Karpas-422 (cell line): ENCODE data around the gene SMR3A. TPM values are rescaled to one million over a fixed set of nuclear protein-coding genes. Genes with fewer than 3 reads are reported as not detected.

ENCODE experiments used
- DNase-seq: peaks from one replicate; pipeline ENCODE4 v3.0.0-alpha.2; 2015
- H2AFZ ChIP-seq: fragments of 200-600 bp; sonication (generic); 2 replicates; pipeline ENCODE4 v1.6.1; 2014; ENCODE audit warnings: antibody characterized with exemption, low read length, mixed read lengths
- H3K27ac ChIP-seq: fragments of 200-600 bp; sonication (generic); 2 replicates; pipeline ENCODE4 v1.5.1; 2014; ENCODE audit warnings: mild to moderate bottlenecking, low read length, moderate library complexity
- H3K27me3 ChIP-seq: fragments of 200-600 bp; sonication (generic); 2 replicates; pipeline ENCODE4 v1.6.1; 2014; ENCODE audit warnings: low read length, mixed read lengths
- H3K36me3 ChIP-seq: fragments of 200-600 bp; sonication (generic); 2 replicates; pipeline ENCODE4 v1.6.1; 2014; ENCODE audit warnings: low read length, mixed read lengths; ENCODE audit not compliant: insufficient read depth
- H3K4me1 ChIP-seq: fragments of 200-600 bp; sonication (generic); 2 replicates; pipeline ENCODE4 v1.6.1; 2014; ENCODE audit warnings: mild to moderate bottlenecking, low read length, mixed read lengths
- H3K4me2 ChIP-seq: fragments of 200-600 bp; sonication (generic); 2 replicates; pipeline ENCODE4 v1.6.1; 2014; ENCODE audit warnings: low read length, low read depth, mild to moderate bottlenecking; ENCODE audit not compliant: poor library complexity, severe bottlenecking
- H3K4me3 ChIP-seq: fragments of 200-600 bp; sonication (generic); 2 replicates; pipeline ENCODE4 v1.5.1; 2014; ENCODE audit warnings: mild to moderate bottlenecking, antibody characterized with exemption, low read length, mixed read lengths
- H3K79me2 ChIP-seq: fragments of 200-600 bp; sonication (generic); 2 replicates; pipeline ENCODE4 v1.6.1; 2014; ENCODE audit warnings: mild to moderate bottlenecking, low read length, mixed read lengths
- H3K9ac ChIP-seq: fragments of 200-600 bp; sonication (generic); 2 replicates; pipeline ENCODE4 v1.6.0; 2014; ENCODE audit warnings: low read length
- H3K9me2 ChIP-seq: fragments of 200-600 bp; sonication (generic), shearing (Covaris generic); replicated peaks from 2 replicates; pipeline ENCODE4 v1.6.0; 2014; ENCODE audit warnings: mild to moderate bottlenecking, low read length, moderate library complexity; ENCODE audit not compliant: insufficient read depth
- H3K9me3 ChIP-seq: fragments of 300-700, 200-600 bp; sonication (generic); 2 replicates; pipeline ENCODE4 v1.6.1; 2014; ENCODE audit warnings: low read length, mixed read lengths
- H4K20me1 ChIP-seq: fragments of 200-600 bp; sonication (generic); 2 replicates; pipeline ENCODE4 v1.6.1; 2014; ENCODE audit warnings: mild to moderate bottlenecking, antibody characterized with exemption, low read length, low read depth; ENCODE audit not compliant: insufficient read depth
- total RNA-seq: library from RNA; depleted of rRNA; stranded (reverse); fragments of >200 nt; shearing (Covaris generic); gene quantifications from 2 replicates; pipeline ENCODE4 v1.2.3, GENCODE V29; 2014; ENCODE audit warnings: low replicate concordance; rRNA removed

The SMR3A gene
- total RNA-seq, 1 experiment from 2014 or later = not detected

- H3K27ac ChIP-seq = no peak overlapping the region
- H3K4me2 ChIP-seq = no peak overlapping the region
- no peaks in the 10 kb centered on the region for H3K79me2 ChIP-seq
- peaks cover 7% of the 10 kb centered on the region for H3K4me1 ChIP-seq
- no peaks in the 10 kb centered on the region for H3K9me2 ChIP-seq
- no peak for DNase-seq
- H3K9me3 ChIP-seq = no peaks in the 10 kb centered on the region
- no peaks in the 10 kb centered on the region for H3K27me3 ChIP-seq
- H2AFZ ChIP-seq = no peak overlapping the region
- no peaks in the 10 kb centered on the region for H3K36me3 ChIP-seq
- no peaks in the 10 kb centered on the region for H4K20me1 ChIP-seq
- no peak overlapping the region for H3K4me3 ChIP-seq
- H3K9ac ChIP-seq = no peak overlapping the region
Measured at GRCh38 chr4:70392057-70392776, 31.7 kb downstream of the SMR3A start.

GRCh38 chr4:70397580-70397979 is 37.0 kb downstream of the SMR3A start, which contains the start of gene OPRPN:
OPRPN (plus strand) TSS chr4:70397940; CDS start chr4:70399286, 1,346 bp downstream.
- H3K4me2 ChIP-seq = no peak within 1 kb of the TSS
- no peaks in the 10 kb centered on the region for H3K79me2 ChIP-seq
- no peaks in the 10 kb centered on the region for H3K36me3 ChIP-seq
- no peak for DNase-seq
- H4K20me1 ChIP-seq = no peaks in the 10 kb centered on the region
- no peaks in the 10 kb centered on the region for H3K9me3 ChIP-seq
- H3K9me2 ChIP-seq = 0 out of 2 replicates have a peak, but pooled peaks cover 2% of the 10 kb centered on the region
- H3K4me1 ChIP-seq = peaks cover under 1% of the 10 kb centered on the region
- no peak within 1 kb of the TSS for H3K9ac ChIP-seq
- no peak within 1 kb of the TSS for H3K4me3 ChIP-seq
- H2AFZ ChIP-seq = no peak within 1 kb of the TSS
- no peaks in the 10 kb centered on the region for H3K27me3 ChIP-seq
- no peak within 1 kb of the TSS for H3K27ac ChIP-seq

- Histone ChIP-seq H3K79me2 (no peaks in the 10 kb centered on the region), H2AFZ (no peak overlapping the region), H3K9ac (no peak overlapping the region), H3K4me3 (no peak overlapping the region), H3K27me3 (no peaks in the 10 kb centered on the region), H3K27ac (no peak overlapping the region), H3K4me1 (no peaks in the 10 kb centered on the region), H3K9me2 (0 out of 2 replicates have a peak, but pooled peaks cover 2% of the 10 kb centered on the region), H3K36me3 (no peaks in the 10 kb centered on the region), H3K9me3 (no peaks in the 10 kb centered on the region), H4K20me1 (no peaks in the 10 kb centered on the region), H3K4me2 (no peak overlapping the region)
- DNase-seq = no peak
Measured at GRCh38 chr4:70399319-70399718, 38.8 kb downstream of the SMR3A start.

GRCh38 chr4:70402762-70403161 is 42.2 kb downstream of the SMR3A start:
- H3K9ac ChIP-seq = no peak overlapping the region
- no peaks in the 10 kb centered on the region for H4K20me1 ChIP-seq
- H2AFZ ChIP-seq = no peak overlapping the region
- H3K27me3 ChIP-seq = no peaks in the 10 kb centered on the region
- no peak overlapping the region for H3K4me2 ChIP-seq
- no peak for DNase-seq
- no peaks in the 10 kb centered on the region for H3K9me3 ChIP-seq
- H3K9me2 ChIP-seq = 0 out of 2 replicates have a peak, but pooled peaks cover 2% of the 10 kb centered on the region
- H3K4me1 ChIP-seq = no peaks in the 10 kb centered on the region
- H3K79me2 ChIP-seq = no peaks in the 10 kb centered on the region
- no peaks in the 10 kb centered on the region for H3K36me3 ChIP-seq
- H3K4me3 ChIP-seq = no peak overlapping the region
- no peak overlapping the region for H3K27ac ChIP-seq

GRCh38 chr4:70405765-70406164 is 45.2 kb downstream of the SMR3A start:
- no peak overlapping the region for H3K4me3 ChIP-seq
- no peak overlapping the region for H3K27ac ChIP-seq
- no peaks in the 10 kb centered on the region for H3K36me3 ChIP-seq
- H3K4me2 ChIP-seq = no peak overlapping the region
- no peak overlapping the region for H3K9ac ChIP-seq
- H2AFZ ChIP-seq = no peak overlapping the region
- no peaks in the 10 kb centered on the region for H3K4me1 ChIP-seq
- H4K20me1 ChIP-seq = no peaks in the 10 kb centered on the region
- no peaks in the 10 kb centered on the region for H3K27me3 ChIP-seq
- DNase-seq = no peak
- 0 out of 2 replicates have a peak, but pooled peaks cover under 1% of the 10 kb centered on the region for H3K9me2 ChIP-seq
- H3K79me2 ChIP-seq = no peaks in the 10 kb centered on the region
- H3K9me3 ChIP-seq = no peaks in the 10 kb centered on the region

Other genes starting within 250 kb of the SMR3A start
- gene PRR27, start 206.5 kb upstream of the SMR3A start, total RNA-seq = not detected in 2 replicates
- gene ODAM, start 165.0 kb upstream of the SMR3A start, total RNA-seq = not detected in 2 replicates
- not detected in 2 replicates for gene FDCSP, start 134.6 kb upstream of the SMR3A start, total RNA-seq
- not detected in 2 replicates for gene CSN3, start 118.2 kb upstream of the SMR3A start, total RNA-seq
- gene CABS1, start 25.8 kb upstream of the SMR3A start, total RNA-seq = not detected in 2 replicates
- not detected in 2 replicates for gene SMR3B, start 22.4 kb downstream of the SMR3A start, total RNA-seq
- gene OPRPN, start 37.2 kb downstream of the SMR3A start, total RNA-seq = not detected in 2 replicates
- gene MUC7, start 111.4 kb downstream of the SMR3A start, total RNA-seq = not detected in 2 replicates
- gene AMTN, start 157.8 kb downstream of the SMR3A start, total RNA-seq = not detected in 2 replicates
- gene AMBN, start 231.5 kb downstream of the SMR3A start, total RNA-seq = not detected in 2 replicates